CD4-positive, alpha-beta T cell (primary cell): Measurements from ENCODE around the gene MRPS34. TPM values are rescaled to one million over a fixed set of nuclear protein-coding genes. Genes with fewer than 3 reads are reported as not detected.
"Not testable (repeated sequence)": the region's sequence is repeated elsewhere in the genome, so short reads cannot be mapped to it uniquely, and the experiment has no call there.

ENCODE experiments used
- ATAC-seq: fragments of 200-7000 bp; cut with Tn5 transposase; one replicate; pipeline ENCODE4 v1.10.0; 2022; ENCODE audit warnings: mild to moderate bottlenecking; ENCODE audit not compliant: poor library complexity
- CTCF ChIA-PET: fragments of 350-600 bp; sonication (Branson Sonifier 250); formaldehyde crosslinking; loops from one replicate; lab custom pipeline; 2021; ENCODE audit warnings: antibody characterized with exemption, inconsistent platforms; lab: Charles Lee
- POLR2A ChIA-PET: fragments of 350-600 bp; sonication (Branson Sonifier 250); formaldehyde crosslinking; loops from one replicate; lab custom pipeline; 2021; ENCODE audit warnings: antibody characterized with exemption, inconsistent platforms; lab: Charles Lee
- DNase-seq, 14 experiments: peaks; one replicate each; pipeline ENCODE4 v3.0.0-alpha.2; 2013 to 2020; ENCODE audit warnings: mixed read lengths in 2 of 14
- H3K27ac ChIP-seq, 2 donors: one replicate each; pipeline versions ENCODE4 v1.5.1 to v1.7.0; 2013; ENCODE audit warnings: low read length in 2 of 2, low read depth in 1 of 2, mild to moderate bottlenecking in 1 of 2
- H3K27me3 ChIP-seq, 2 experiments: 1 replicate in 1 of 2; 2 replicates in 1 of 2; pipeline versions ENCODE4 v1.6.1 to v1.7.0; 2013; ENCODE audit warnings: low read length in 2 of 2, control low read depth in 1 of 2, mild to moderate bottlenecking in 1 of 2, moderate library complexity in 1 of 2; ENCODE audit not compliant: insufficient read depth in 2 of 2, control insufficient read depth in 1 of 2
- H3K36me3 ChIP-seq: one replicate; pipeline ENCODE4 v1.6.1; 2013; ENCODE audit warnings: low read length, control low read depth; ENCODE audit not compliant: insufficient read depth
- H3K4me1 ChIP-seq: one replicate; pipeline ENCODE4 v1.6.1; 2013; ENCODE audit warnings: low read length, control low read depth; ENCODE audit not compliant: insufficient read depth
- H3K4me3 ChIP-seq: one replicate; pipeline ENCODE4 v1.5.1; 2013; ENCODE audit warnings: mild to moderate bottlenecking, low read length, moderate library complexity
- H3K9me3 ChIP-seq, 2 experiments: 1 replicate in 1 of 2; 2 replicates in 1 of 2; pipeline versions ENCODE4 v1.6.1 to v1.7.0; 2013; ENCODE audit warnings: low read length in 2 of 2, mild to moderate bottlenecking in 2 of 2, control low read depth in 1 of 2, moderate library complexity in 1 of 2; ENCODE audit not compliant: control insufficient read depth in 1 of 2, insufficient read depth in 1 of 2
- H3K27ac Mint-ChIP-seq: one replicate; pipeline ENCODE4 v1.8.0; 2020; ENCODE audit warnings: mixed read lengths
- H3K27me3 Mint-ChIP-seq: one replicate; pipeline ENCODE4 v1.8.0; 2021; ENCODE audit warnings: mixed read lengths
- H3K36me3 Mint-ChIP-seq: one replicate; pipeline ENCODE4 v1.8.0; 2021; ENCODE audit warnings: low read depth, mixed read lengths
- H3K4me1 Mint-ChIP-seq: one replicate; pipeline ENCODE4 v1.8.0; 2021; ENCODE audit warnings: low read depth, mixed read lengths
- H3K4me3 Mint-ChIP-seq: one replicate; pipeline ENCODE4 v1.8.0; 2020; ENCODE audit warnings: mild to moderate bottlenecking, mixed read lengths
- H3K9me3 Mint-ChIP-seq: one replicate; pipeline ENCODE4 v1.8.0; 2020; ENCODE audit warnings: mixed read lengths
- intact Hi-C, 2 experiments: fragments of 100-400 bp; cut with DNase I in 1 of 2; cut with micrococcal nuclease in 1 of 2; formaldehyde crosslinking; loops; one replicate each; pipeline versions ENCODE4 v1.15.1 to v1.9.0; 2023 to 2025; cut with DNase I, micrococcal nuclease
- total RNA-seq, 174 experiments: library from RNA in 2 of 174; stranded (reverse) in 2 of 174; gene quantifications; one replicate each; pipeline ENCODE4 v1.2.3 and lab custom pipeline; 2021 to 2026
- TF ChIP-seq, protein P1 (sequence below): fragments of 200-600 bp; IDR thresholded peaks from one replicate; pipeline ENCODE4 v1.8.0; 2022; ENCODE audit warnings: antibody characterized with exemption, mild to moderate bottlenecking

The MRPS34 gene
- total RNA-seq, 2 experiments from 2014 or later, result 25.5 to 26.9 TPM

- Mint-ChIP-seq H3K36me3 (peaks cover 54% of the 10 kb centered on the region), H3K27ac (no peak overlapping the region), H3K4me3 (no peak overlapping the region), H3K4me1 (peaks cover 6% of the 10 kb centered on the region), H3K9me3 (no peaks in the 10 kb centered on the region), H3K27me3 (no peaks in the 10 kb centered on the region)
- intact Hi-C loops, result no loop called here
- ChIA-PET CTCF (no interaction called here), POLR2A (no interaction called here)
- Histone ChIP-seq H3K4me3 (no peak overlapping the region), H3K27ac (no peak overlapping the region), H3K4me1 (peaks cover 3% of the 10 kb centered on the region), H3K36me3 (peaks cover 45% of the 10 kb centered on the region), H3K9me3 (peaks cover 0 to 5% of the 10 kb centered on the region in 2 experiments), H3K27me3 (no peaks in the 10 kb centered on the region)
- DNase-seq, result no peak
- ATAC-seq, result no peak
- TF ChIP-seq, protein P1, sequence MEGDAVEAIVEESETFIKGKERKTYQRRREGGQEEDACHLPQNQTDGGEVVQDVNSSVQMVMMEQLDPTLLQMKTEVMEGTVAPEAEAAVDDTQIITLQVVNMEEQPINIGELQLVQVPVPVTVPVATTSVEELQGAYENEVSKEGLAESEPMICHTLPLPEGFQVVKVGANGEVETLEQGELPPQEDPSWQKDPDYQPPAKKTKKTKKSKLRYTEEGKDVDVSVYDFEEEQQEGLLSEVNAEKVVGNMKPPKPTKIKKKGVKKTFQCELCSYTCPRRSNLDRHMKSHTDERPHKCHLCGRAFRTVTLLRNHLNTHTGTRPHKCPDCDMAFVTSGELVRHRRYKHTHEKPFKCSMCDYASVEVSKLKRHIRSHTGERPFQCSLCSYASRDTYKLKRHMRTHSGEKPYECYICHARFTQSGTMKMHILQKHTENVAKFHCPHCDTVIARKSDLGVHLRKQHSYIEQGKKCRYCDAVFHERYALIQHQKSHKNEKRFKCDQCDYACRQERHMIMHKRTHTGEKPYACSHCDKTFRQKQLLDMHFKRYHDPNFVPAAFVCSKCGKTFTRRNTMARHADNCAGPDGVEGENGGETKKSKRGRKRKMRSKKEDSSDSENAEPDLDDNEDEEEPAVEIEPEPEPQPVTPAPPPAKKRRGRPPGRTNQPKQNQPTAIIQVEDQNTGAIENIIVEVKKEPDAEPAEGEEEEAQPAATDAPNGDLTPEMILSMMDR, result no peak
Observed at GRCh38 chr16:1808691-1809090, 35.8 kb upstream of the MRPS34 start.

DNA sequence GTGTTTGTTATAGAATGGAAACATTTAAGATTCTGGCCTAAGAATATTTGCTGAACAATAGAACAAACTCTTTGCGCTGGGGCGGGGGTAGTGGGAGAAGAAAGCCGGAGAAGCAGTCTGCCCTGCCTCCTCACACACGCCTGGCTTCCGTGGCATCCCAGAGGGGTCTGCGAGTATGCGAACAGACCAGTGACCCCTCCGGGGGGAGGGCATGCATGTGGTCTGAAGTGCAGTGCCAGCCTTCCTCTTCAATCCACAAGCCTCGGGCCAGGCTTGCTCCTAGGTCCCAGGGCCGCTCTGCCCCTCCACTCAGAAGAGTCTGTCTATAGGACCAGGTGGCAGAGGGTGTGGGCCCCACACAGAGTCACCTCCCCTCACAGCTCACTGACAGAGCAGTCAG is 34.7 kb upstream of the MRPS34 start:
- no peak for DNase-seq
- Mint-ChIP-seq H3K4me3 (no peak overlapping the region), H3K27ac (no peak overlapping the region), H3K36me3 (peaks cover 44% of the 10 kb centered on the region), H3K9me3 (no peaks in the 10 kb centered on the region), H3K4me1 (no peaks in the 10 kb centered on the region), H3K27me3 (no peaks in the 10 kb centered on the region)
- Histone ChIP-seq H3K27me3 (no peaks in the 10 kb centered on the region), H3K4me3 (no peak overlapping the region), H3K27ac (no peak overlapping the region), H3K9me3 (peaks cover 0 to 5% of the 10 kb centered on the region in 2 experiments), H3K36me3 (peaks cover 39% of the 10 kb centered on the region), H3K4me1 (peaks cover under 1% of the 10 kb centered on the region)
- TF ChIP-seq, protein P1, result no peak
- ATAC-seq, result no peak
- ChIA-PET POLR2A (no interaction called here), CTCF (no interaction called here)
- intact Hi-C loops, result no loop called here

DNA sequence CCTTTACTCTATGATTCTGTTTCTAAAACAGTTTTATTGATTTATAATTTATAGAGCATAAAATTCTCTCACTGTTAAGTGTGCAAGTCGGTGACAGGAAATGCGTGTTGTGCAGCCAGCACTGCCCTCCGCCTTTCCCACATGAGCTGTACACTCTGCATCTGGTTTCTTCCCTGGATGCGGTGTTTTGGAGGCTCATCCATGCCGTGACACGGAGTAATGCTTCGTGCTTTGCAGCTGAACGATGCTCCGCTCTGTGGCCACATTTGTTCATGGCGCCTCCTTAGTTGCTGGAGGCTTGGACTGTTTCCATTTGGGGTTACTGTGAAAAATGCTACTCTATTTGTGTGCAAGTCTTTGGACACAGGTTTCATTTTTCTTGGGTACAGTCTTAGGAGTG is 27.8 kb upstream of the MRPS34 start:
- Mint-ChIP-seq H3K9me3 (peaks cover 3% of the 10 kb centered on the region), H3K4me3 (no peak overlapping the region), H3K36me3 (peaks cover 20% of the 10 kb centered on the region), H3K27ac (no peak overlapping the region), H3K4me1 (no peaks in the 10 kb centered on the region), H3K27me3 (no peaks in the 10 kb centered on the region)
- CTCF ChIA-PET, result no interaction called here
- intact Hi-C loops, result no loop called here
- TF ChIP-seq, protein P1, result no peak
- Histone ChIP-seq H3K4me3 (no peak overlapping the region), H3K4me1 (no peaks in the 10 kb centered on the region), H3K9me3 (peaks cover 11 to 25% of the 10 kb centered on the region in 2 experiments), H3K36me3 (no peaks in the 10 kb centered on the region), H3K27ac (no peak overlapping the region), H3K27me3 (no peaks in the 10 kb centered on the region)
- DNase-seq, result no peak
- POLR2A ChIA-PET, result no interaction called here
- no peak for ATAC-seq

DNA sequence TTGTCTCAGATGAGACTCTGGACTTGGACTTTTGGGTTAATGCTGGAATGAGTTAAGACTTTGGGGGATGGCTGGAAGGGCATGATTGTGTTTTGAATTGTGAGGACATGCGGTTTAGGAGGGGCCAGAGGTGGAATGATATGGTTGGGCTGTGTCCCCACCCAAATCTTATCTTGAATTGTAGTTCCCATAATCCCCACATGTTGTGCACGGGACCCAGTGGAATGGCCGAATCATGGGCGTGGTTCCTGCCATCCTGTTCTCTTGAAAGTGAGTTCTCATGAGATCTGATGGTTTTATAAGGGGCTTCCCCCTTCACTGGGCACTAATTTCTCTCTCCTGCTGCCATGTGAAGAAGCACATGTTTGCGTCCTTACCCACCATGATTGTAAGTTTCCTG is 26.3 kb upstream of the MRPS34 start:
- H3K4me3 Mint-ChIP-seq, DNase-seq, H3K36me3 Mint-ChIP-seq: not testable (repeated sequence)

More for the DNA sequence above, 26.3 kb upstream of the MRPS34 start:
- H3K27ac Mint-ChIP-seq, H3K4me3 ChIP-seq, H3K27me3 ChIP-seq, H3K4me1 Mint-ChIP-seq, H3K4me1 ChIP-seq, CTCF ChIA-PET, H3K27ac ChIP-seq, H3K9me3 Mint-ChIP-seq, intact Hi-C loops, H3K27me3 Mint-ChIP-seq, ATAC-seq, H3K36me3 ChIP-seq: not testable (repeated sequence)
- POLR2A ChIA-PET, result interaction anchor here (0.5 to 1.3 kb wide), 3 partner anchors 13 to 28 kb away, joined by 3 to 4 read pairs (median 3); partner anchors contain the start of genes NUBP2 and SPSB3
- peaks cover 11 to 25% of the 10 kb centered on the region in 2 experiments for H3K9me3 ChIP-seq
